GM12873 (cell line): ENCODE measurements around the gene CPA1.

Source experiments
- CTCF ChIP-seq: IDR thresholded peaks from 2 replicates; pipeline ENCODE4 v1.5.1; 2012; ENCODE audit warnings: low read depth, mild to moderate bottlenecking, moderate library complexity, low read length, control low read depth; ENCODE audit not compliant: insufficient read depth; ENCODE audit errors: missing control alignments

Gene CPA1

GRCh38 chr7:130415006-130415405 is 34.7 kb downstream of the CPA1 start:
- no peak for TF ChIP-seq CTCF

- no peak for TF ChIP-seq CTCF
Observed at GRCh38 chr7:130417213-130417612, 36.9 kb downstream of the CPA1 start.

GRCh38 chr7:130418306-130418705 is 38.0 kb downstream of the CPA1 start:
- no peak for TF ChIP-seq CTCF

- TF ChIP-seq CTCF, result no peak
Observed at GRCh38 chr7:130419658-130420057, 39.4 kb downstream of the CPA1 start.

GRCh38 chr7:130420943-130421578 is 40.8 kb downstream of the CPA1 start:
- TF ChIP-seq CTCF, result no peak

- TF ChIP-seq CTCF, result no peak
Observed at GRCh38 chr7:130421684-130422083, 41.4 kb downstream of the CPA1 start.

- no peak for TF ChIP-seq CTCF
Observed at GRCh38 chr7:130423501-130424037, 43.3 kb downstream of the CPA1 start.

- no peak for TF ChIP-seq CTCF
Observed at GRCh38 chr7:130425796-130426195, 45.5 kb downstream of the CPA1 start.
